ENCODE data around the gene PXMP4. TPM values are rescaled to one million over a fixed set of nuclear protein-coding genes. Genes with fewer than 3 reads are reported as not detected.

PXMP4 gene
- polyA plus RNA-seq, 2 of the 4 experiments (the other 2 are of a cell fraction): 4.5 to 6.6 TPM

DNA sequence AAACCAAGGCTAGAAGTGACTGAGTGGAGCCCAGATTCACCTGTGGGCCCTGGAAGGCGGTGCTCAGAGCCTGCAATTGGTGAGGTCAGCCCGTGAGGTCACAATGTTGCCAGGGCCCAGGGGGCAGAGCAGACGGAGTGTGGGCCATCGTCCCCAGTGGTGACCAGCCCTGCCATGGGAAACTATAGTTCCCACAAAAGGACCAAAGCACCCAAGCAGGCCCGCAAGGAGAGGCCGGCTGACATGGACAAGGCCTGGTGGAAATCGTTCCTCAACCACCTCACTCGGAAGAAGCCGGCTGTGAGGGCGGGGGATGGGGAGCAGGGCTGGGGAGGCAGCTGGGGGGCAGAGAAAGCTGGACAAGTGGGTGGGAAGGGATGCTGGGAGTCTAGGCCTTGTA, 57.9 kb downstream of the PXMP4 start, which contains the start of gene C20orf144:
TSS of gene C20orf144 (plus strand) at position 156 of the 400 bp plus-strand sequence. CDS start at position 175, 19 bp downstream.
- DNase-seq (ENCODE audit: low read depth in 1 of 2, low spot score in 1 of 2): no peak
- TF ChIP-seq MAX (IDR thresholded peaks at IDR 0.05) (no peak), ZSCAN20 (CRISPR knock-in tag; IDR thresholded peaks at IDR 0.05) (no peak), RARB (CRISPR knock-in tag; IDR thresholded peaks at IDR 0.05) (no peak), RNF2 (IDR thresholded peaks at IDR 0.05; ENCODE audit: borderline replicate concordance, low read depth) (no peak), CBX2 (IDR thresholded peaks at IDR 0.05; ENCODE audit: borderline replicate concordance, low read depth) (no peak)
- TF ChIP-seq, protein P1, sequence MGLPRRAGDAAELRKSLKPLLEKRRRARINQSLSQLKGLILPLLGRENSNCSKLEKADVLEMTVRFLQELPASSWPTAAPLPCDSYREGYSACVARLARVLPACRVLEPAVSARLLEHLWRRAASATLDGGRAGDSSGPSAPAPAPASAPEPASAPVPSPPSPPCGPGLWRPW (IDR thresholded peaks at IDR 0.05): no peak
- Histone ChIP-seq H3K4me1 (peaks cover 15% of the 10 kb centered on the region), H3K9me3 (no peaks in the 10 kb centered on the region), H3K4me3 (peak within 1 kb of the TSS; percentile 68), H3K27ac (peak within 1 kb of the TSS; percentile 83 to 95), H3K4me2 (peak within 1 kb of the TSS; percentile 99)
- 96% methylated on average over 10 of the region's 10 CpGs for WGBS (ENCODE audit: missing lambda C conversion rate)
- no peak for FAIRE-seq
- POLR2A ChIA-PET: no interaction called here
- no peak for ATAC-seq
- CTCF ChIA-PET: interaction anchor here (1.0 to 3.3 kb wide), 5 partner anchors 10 to 69 kb away, joined by 3 to 28 read pairs (median 3); no protein-coding TSS in a partner anchor

DNA sequence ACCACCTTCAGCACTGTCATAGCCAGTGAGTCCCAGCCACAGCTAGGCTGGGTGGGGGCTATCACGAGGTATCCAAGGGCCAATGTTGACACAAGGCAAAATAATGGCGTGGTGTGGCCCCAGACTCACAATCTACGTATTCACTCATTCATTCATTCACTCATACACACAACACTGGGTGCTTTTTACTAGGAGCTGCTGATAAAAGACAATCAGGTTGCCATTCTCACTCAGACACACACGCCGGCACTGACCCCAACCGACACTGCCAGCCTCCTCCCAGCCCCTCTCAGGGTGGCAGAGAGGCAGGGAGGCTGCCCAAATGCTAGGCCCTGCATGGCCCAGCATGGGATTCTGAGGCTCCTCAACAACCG, 59.4 kb downstream of the PXMP4 start:
- Histone ChIP-seq H3K4me2 (no peak overlapping the region), H3K9me3 (no peaks in the 10 kb centered on the region), H3K27ac (no peak overlapping the region), H3K4me1 (peaks cover 15% of the 10 kb centered on the region), H3K4me3 (no peak overlapping the region)
- no peak for DNase-seq (ENCODE audit: low read depth in 1 of 2, low spot score in 1 of 2)
- no peak for FAIRE-seq
- WGBS (ENCODE audit: missing lambda C conversion rate): 86% methylated on average over 7 of the region's 7 CpGs
- ChIA-PET POLR2A (no interaction called here), CTCF (interaction anchor here (0.6 to 0.9 kb wide), 4 partner anchors 22 to 453 kb away, joined by 3 to 4 read pairs (median 3); no protein-coding TSS in a partner anchor)
- ATAC-seq: no peak
- no peak for TF ChIP-seq ATOH8 (CRISPR knock-in tag; IDR thresholded peaks at IDR 0.05; ENCODE audit: low read depth)
- TF ChIP-seq ESRRA (IDR thresholded peaks at IDR 0.05; ENCODE audit: borderline replicate concordance, low read length): no peak
- TF ChIP-seq POLR2AphosphoS2 (conservative IDR thresholded peaks at IDR 0.05; ENCODE audit: low read length): no peak
- no peak for TF ChIP-seq MAZ (IDR thresholded peaks at IDR 0.05; ENCODE audit: borderline replicate concordance, low read depth, low read length)
- TF ChIP-seq HOXA7 (CRISPR knock-in tag; IDR thresholded peaks at IDR 0.05): no peak
- TF ChIP-seq TP53 (CRISPR knock-in tag; IDR thresholded peaks at IDR 0.05): no peak
- no peak for TF ChIP-seq CHD2 (IDR thresholded peaks at IDR 0.05; ENCODE audit: low read length, partially characterized antibody)
- no peak for TF ChIP-seq ZSCAN20 (CRISPR knock-in tag; IDR thresholded peaks at IDR 0.05)
- no peak for TF ChIP-seq EHF (CRISPR knock-in tag; IDR thresholded peaks at IDR 0.05)
- no peak for TF ChIP-seq BHLHE40 (IDR thresholded peaks at IDR 0.05; ENCODE audit: low read depth, low read length)

DNA sequence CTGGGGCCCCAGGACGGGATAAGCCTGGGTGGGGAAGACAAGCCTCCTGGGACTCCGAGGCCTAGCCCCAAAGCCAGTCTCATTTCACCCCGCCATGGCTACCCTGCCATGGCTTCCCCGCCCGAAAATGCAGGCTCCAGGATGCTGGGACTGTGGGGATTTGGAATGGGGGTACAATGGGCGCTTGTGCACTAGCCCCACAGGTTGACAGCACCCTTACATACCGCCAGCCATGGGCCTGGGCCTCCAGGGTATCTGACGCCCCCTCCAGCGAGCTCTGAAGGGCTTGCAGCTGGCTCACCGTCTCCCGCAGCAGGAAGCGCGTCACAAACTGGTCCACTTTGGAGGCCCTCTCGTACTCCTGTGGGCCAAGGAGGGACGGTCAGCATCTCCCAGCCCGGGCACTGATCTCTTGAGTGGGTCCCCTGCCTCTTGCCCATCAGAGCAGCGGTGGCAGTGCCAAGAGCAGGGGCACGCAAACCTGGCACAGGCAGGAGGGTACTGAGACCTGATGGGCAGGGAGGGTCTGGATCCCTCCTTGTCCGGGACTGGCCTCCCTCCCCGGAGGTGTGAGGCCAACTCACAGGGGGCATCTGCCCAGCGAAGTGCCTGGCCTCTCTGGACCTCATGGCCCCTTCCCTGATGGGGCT, 60.0 kb downstream of the PXMP4 start:
- Histone ChIP-seq H3K4me3 (no peak overlapping the region), H3K4me2 (no peak overlapping the region), H3K4me1 (peaks cover 15% of the 10 kb centered on the region), H3K9me3 (no peaks in the 10 kb centered on the region), H3K27ac (no peak overlapping the region)
- ATAC-seq (no peak), DNase-seq (ENCODE audit: low read depth in 1 of 2, low spot score in 1 of 2) (no peak), FAIRE-seq (no peak)
- POLR2A ChIA-PET: no interaction called here
- 89% methylated on average over 17 of the region's 21 CpGs for WGBS (ENCODE audit: missing lambda C conversion rate)
- TF ChIP-seq, protein P1 (IDR thresholded peaks at IDR 0.05): no peak
- TF ChIP-seq ZC3H11A (IDR thresholded peaks at IDR 0.05) (no peak), FOSL2 (IDR thresholded peaks at IDR 0.05) (no peak), FOSL2 (CRISPR knock-in tag; IDR thresholded peaks at IDR 0.05) (no peak), BHLHE40 (IDR thresholded peaks at IDR 0.05; ENCODE audit: low read depth, low read length) (no peak), ATOH8 (CRISPR knock-in tag; IDR thresholded peaks at IDR 0.05; ENCODE audit: low read depth) (no peak), JUNB (IDR thresholded peaks at IDR 0.05) (no peak), ZFP36 (IDR thresholded peaks at IDR 0.05; ENCODE audit: borderline replicate concordance, partially characterized antibody) (no peak), ELK1 (IDR thresholded peaks at IDR 0.05; ENCODE audit: low read depth, low read length) (no peak), EP300 (IDR thresholded peaks at IDR 0.05) (no peak), EHMT2 (IDR thresholded peaks at IDR 0.05; ENCODE audit: low read depth) (no peak), FOSB (CRISPR knock-in tag; IDR thresholded peaks at IDR 0.05) (no peak)
- CTCF ChIA-PET: interaction anchor here (0.6 kb wide), 1 partner anchor 454 kb away, joined by 3 read pairs; no protein-coding TSS in a partner anchor

All from A549 (cell line).